LNCAP (cell line): Measurements from ENCODE around the gene NIPAL3.

ENCODE experiments used
- TF ChIP-seq, protein P1 (sequence below): fragments of 450-650 bp; IDR thresholded peaks from 2 replicates; pipeline ENCODE4 v1.5.1; 2017; ENCODE audit warnings: mild to moderate bottlenecking

Gene NIPAL3

DNA sequence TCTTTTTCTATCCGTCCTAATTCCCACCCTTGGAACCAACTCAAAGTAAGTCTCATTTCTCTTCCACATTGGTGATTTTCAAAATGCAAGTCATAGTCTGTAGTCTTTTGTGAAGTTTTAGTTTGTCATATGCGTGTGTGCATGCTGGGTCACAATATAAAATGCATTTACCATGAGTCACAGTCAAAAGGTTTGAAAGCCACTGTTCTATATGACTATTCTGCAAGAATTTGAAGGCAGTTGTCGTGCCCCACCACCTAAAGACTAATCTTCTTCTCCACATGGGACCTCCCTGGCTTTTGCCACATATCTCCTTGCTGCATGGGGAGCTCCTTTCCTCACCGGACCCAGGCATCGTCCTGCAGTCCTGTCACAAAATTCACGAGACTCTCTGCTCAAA is 3.6 kb upstream of the NIPAL3 start:
- TF ChIP-seq, protein P1, sequence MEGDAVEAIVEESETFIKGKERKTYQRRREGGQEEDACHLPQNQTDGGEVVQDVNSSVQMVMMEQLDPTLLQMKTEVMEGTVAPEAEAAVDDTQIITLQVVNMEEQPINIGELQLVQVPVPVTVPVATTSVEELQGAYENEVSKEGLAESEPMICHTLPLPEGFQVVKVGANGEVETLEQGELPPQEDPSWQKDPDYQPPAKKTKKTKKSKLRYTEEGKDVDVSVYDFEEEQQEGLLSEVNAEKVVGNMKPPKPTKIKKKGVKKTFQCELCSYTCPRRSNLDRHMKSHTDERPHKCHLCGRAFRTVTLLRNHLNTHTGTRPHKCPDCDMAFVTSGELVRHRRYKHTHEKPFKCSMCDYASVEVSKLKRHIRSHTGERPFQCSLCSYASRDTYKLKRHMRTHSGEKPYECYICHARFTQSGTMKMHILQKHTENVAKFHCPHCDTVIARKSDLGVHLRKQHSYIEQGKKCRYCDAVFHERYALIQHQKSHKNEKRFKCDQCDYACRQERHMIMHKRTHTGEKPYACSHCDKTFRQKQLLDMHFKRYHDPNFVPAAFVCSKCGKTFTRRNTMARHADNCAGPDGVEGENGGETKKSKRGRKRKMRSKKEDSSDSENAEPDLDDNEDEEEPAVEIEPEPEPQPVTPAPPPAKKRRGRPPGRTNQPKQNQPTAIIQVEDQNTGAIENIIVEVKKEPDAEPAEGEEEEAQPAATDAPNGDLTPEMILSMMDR = no peak

DNA sequence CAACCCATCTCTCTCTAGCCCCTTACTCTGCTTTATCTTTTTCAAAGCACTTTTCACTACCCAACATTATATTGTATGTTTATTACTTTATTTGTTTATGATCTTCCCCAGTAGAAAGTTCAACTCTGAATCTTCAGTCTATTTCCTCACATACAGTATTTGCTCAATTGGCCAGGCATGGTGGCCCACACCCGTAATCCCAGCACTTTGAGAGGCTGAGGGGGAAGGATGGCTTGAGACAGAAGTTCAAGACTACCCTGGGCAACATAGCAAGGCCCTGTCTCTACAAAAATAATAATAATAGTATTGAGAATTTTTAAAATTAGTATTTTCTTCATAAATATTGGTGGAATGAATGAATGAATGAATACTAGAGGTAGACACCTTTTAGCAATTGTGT is 3.2 kb upstream of the NIPAL3 start:
- TF ChIP-seq, protein P1 = no peak

DNA sequence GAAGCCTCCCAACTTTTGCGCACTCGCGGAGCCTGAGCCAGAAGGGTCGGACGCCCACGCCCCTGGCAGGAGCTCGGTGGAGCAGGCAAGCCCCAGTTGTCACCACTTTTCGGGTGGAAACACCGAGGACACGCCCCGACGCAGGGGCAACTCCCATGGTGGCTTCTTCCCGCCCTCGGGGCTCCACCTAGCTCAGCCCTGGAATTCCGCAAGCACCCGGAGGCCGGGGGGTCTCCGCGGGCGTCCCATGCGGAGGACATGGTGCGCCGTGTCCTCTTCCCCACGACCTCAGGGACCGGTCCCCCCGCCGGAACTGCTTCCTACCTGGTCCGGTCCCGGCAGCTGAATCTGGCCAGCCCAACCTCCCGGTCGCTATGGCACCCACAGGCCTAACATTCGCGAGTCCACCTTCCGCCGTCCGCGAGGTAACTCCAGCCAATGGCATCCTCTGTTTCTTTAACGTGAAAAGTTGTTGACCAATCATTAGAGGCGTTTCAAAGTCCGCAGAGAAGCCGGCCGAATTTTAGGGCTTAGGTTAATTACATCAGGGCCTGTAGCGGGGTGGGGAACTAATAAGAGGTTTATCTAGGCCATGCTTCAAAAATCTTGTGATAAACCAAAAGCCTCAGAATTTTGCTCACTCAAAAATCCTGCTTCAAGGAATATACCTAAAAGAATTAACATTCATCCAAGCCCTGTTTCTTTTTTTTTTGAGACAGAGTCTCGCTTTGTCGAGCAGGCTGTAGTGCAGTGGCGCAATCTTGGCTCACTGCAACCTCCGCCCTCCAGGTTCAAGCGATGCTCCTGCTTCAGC is 2.0 kb upstream of the NIPAL3 start, which contains the start of gene STPG1:
Gene STPG1 (minus strand): TSS at position 433 of the 814 bp plus-strand sequence. CDS start 12,394 bp downstream, outside the sequence.
- TF ChIP-seq, protein P1 = no peak

DNA sequence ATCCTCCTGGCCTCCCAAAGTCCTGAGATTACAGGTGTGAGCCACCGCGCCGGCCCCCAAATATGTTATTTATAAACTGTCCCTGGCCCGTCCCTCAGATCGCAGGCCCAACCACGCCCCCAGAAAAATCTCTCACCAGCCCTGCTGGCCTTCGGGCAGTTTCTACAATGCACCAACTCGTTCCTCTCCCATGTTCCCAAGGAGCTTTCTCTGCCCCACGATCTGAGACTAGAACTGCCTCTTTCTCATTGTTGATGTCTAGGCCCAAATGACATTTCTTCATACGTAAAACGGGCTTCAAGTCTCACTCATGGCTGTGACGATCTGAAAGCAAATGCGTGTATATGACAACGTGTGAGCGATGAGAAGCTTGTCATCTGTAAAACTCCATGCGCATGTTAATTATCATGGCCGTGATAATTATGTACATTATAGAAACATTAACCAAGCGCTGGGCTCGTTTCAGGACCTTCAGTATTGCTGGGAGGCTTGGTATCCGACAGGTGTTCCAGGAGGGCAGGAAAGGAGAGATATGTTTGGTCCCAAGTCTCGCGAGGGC is 748 bp upstream of the NIPAL3 start:
- TF ChIP-seq, protein P1 = no peak

DNA sequence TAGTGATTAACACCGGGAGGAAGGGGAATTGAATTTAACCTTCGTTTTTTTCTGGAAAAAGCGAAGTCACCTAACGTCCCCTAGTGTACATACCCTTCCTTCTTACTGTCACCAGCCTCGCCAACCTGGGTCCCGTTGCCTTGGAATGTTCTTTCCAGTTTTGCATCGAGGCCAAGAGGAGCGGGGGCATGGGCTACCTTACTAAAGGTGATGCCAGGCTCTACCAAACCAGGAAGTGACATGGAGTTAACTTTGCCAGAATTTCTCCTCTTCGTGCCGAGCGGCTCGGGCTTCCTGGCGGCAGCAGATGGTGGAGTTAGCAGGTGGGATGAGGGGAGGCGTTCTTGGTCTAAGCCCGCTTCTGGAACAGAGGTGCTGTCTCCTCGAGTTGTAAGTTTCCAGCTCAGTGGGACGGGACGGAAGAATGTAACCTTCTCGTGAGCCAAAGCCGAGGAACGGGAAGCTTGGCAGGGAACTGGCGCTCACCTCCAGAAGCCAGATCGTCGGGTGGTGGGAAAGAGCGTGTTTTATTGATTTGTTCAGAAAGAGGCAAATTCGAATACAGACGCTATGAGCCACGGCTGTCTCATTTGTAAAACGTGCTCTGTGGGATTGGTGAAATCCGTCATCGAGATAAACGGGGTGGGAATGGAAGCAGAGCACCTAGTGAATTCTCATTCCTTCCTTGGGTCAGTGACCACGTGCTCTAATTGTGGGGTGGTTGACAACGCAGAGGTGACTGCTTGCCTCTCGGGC is 486 bp downstream of the NIPAL3 start:
- TF ChIP-seq, protein P1 = no peak

DNA sequence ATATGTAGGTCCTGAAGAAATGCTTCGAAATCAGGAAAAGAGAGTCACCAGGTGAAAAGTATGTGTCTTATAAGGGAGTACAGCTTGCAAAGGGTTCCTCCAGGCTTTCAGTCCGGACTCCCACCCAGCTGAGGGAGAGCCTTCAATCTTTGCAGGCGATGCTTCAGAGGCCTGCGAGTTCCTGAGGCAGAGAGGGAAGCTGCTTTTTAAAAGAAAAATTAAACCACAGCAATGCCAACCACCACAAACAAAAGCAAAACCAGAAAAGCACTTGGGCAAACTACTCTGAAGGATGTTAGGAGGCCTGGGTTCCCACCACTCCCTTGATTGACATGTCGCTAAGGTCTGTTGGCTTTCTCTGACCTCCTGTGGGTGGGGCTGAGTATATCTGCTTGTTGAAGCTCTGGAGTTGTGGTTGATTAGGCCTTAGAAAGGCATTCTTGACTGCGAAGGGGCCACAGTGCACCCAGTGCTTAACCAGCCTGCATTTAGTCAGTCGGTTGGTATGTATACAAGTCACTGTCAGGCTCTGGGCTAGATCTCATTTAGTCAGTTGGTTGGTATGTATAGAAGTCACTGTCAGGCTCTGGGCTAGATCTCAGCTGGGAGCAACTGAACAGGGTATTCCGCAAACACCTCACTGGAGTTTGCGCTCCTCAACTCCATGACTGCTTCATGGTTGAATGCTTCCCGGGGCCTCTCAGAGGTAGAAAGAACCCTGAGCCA is 1.2 kb downstream of the NIPAL3 start:
- TF ChIP-seq, protein P1 = no peak

DNA sequence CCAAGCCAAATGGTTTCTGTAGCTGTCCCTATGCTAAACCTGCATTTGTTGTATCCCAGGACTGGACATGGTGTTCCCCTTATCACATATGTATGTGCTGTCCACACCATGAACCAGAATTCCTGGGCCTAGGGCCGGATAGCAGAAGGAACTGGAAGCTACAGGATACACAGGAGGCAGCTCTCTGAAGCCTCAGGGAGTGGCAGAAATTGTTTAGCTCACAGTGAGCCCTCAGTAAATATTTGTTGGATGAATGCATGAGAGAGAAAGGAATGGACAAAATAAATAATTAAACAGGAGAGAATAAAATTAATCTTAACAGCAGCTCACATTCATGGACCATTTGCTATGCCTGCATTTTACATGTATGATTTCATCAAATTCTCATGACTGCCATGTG is 2.1 kb downstream of the NIPAL3 start:
- TF ChIP-seq, protein P1 = no peak
